ENCODE measurements around the gene GRK3. TPM values are rescaled to one million over a fixed set of nuclear protein-coding genes. Genes with fewer than 3 reads are reported as not detected.
"Not testable (repeated sequence)": the region's sequence is repeated elsewhere in the genome, so short reads cannot be mapped to it uniquely, and the experiment has no call there.

The GRK3 gene
- total RNA-seq, 4 donors from 2014 or later: 7.6 to 10.7 (median 8.8) TPM

- intact Hi-C loops (cut with DNase I): no loop called here
Observed at GRCh38 chr22:25572708-25573171, 8.3 kb downstream of the GRK3 start.

GRCh38 chr22:25573841-25574240, 9.4 kb downstream of the GRK3 start:
- WGBS, 2 donors: 95 to 97% methylated on average over 5 of the region's 5 CpGs
- H3K4me3 ChIP-seq (replicated peaks in 1 of 3): no peak overlapping the region
- no peaks in the 10 kb centered on the region for H3K9me3 ChIP-seq
- DNase-seq: no peak
- H3K27me3 ChIP-seq: no peaks in the 10 kb centered on the region
- no peaks in the 10 kb centered on the region for H3K36me3 ChIP-seq
- no peaks in the 10 kb centered on the region for H3K4me1 ChIP-seq
- H3K27ac ChIP-seq: no peak overlapping the region
- TF ChIP-seq POLR2A (IDR thresholded peaks at IDR 0.05): no peak
- TF ChIP-seq, protein P1, sequence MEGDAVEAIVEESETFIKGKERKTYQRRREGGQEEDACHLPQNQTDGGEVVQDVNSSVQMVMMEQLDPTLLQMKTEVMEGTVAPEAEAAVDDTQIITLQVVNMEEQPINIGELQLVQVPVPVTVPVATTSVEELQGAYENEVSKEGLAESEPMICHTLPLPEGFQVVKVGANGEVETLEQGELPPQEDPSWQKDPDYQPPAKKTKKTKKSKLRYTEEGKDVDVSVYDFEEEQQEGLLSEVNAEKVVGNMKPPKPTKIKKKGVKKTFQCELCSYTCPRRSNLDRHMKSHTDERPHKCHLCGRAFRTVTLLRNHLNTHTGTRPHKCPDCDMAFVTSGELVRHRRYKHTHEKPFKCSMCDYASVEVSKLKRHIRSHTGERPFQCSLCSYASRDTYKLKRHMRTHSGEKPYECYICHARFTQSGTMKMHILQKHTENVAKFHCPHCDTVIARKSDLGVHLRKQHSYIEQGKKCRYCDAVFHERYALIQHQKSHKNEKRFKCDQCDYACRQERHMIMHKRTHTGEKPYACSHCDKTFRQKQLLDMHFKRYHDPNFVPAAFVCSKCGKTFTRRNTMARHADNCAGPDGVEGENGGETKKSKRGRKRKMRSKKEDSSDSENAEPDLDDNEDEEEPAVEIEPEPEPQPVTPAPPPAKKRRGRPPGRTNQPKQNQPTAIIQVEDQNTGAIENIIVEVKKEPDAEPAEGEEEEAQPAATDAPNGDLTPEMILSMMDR (IDR thresholded peaks at IDR 0.05): no peak
- intact Hi-C loops (cut with DNase I): no loop called here

More at GRCh38 chr22:25572708-25573171, 8.3 kb downstream of the GRK3 start:
- Histone ChIP-seq H3K27ac (no peak overlapping the region), H3K4me1 (peaks cover 0 to 6% of the 10 kb centered on the region in 2 donors), H3K9me3 (no peaks in the 10 kb centered on the region), H3K4me3 (replicated peaks in 1 of 3) (no peak overlapping the region), H3K36me3 (no peaks in the 10 kb centered on the region), H3K27me3 (no peaks in the 10 kb centered on the region)
- TF ChIP-seq, protein P1 (IDR thresholded peaks at IDR 0.05): no peak
- no peak for TF ChIP-seq POLR2A (IDR thresholded peaks at IDR 0.05)
- DNase-seq: no peak

DNA sequence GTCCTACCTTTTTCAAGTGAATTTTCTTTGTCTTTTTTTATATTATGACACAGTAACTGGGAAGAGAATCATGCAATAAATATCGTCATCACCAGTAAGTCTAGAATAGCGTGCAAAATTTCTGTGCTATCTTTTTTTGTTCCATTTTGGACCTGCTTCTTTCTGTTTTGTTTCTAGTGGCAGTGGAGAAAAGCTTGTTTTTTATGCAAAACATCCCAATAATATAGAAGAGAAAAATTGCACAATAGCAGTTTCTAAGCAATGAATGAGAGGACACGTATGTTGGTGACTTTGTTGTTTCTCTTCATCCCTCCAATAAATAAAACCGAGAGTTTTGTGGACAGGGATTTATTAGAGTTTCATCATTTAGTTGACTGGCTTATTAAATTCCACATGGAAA, 10.3 kb downstream of the GRK3 start:
- Histone ChIP-seq H3K4me3 (replicated peaks in 1 of 3) (no peak overlapping the region), H3K36me3 (no peaks in the 10 kb centered on the region), H3K27me3 (no peaks in the 10 kb centered on the region), H3K4me1 (no peaks in the 10 kb centered on the region), H3K27ac (no peak overlapping the region), H3K9me3 (no peaks in the 10 kb centered on the region)
- WGBS, 2 donors: 94% methylated on average over 4 of the region's 4 CpGs
- DNase-seq: no peak
- TF ChIP-seq, protein P1 (IDR thresholded peaks at IDR 0.05): no peak
- TF ChIP-seq POLR2A (IDR thresholded peaks at IDR 0.05): no peak
- intact Hi-C loops (cut with DNase I): no loop called here

DNA sequence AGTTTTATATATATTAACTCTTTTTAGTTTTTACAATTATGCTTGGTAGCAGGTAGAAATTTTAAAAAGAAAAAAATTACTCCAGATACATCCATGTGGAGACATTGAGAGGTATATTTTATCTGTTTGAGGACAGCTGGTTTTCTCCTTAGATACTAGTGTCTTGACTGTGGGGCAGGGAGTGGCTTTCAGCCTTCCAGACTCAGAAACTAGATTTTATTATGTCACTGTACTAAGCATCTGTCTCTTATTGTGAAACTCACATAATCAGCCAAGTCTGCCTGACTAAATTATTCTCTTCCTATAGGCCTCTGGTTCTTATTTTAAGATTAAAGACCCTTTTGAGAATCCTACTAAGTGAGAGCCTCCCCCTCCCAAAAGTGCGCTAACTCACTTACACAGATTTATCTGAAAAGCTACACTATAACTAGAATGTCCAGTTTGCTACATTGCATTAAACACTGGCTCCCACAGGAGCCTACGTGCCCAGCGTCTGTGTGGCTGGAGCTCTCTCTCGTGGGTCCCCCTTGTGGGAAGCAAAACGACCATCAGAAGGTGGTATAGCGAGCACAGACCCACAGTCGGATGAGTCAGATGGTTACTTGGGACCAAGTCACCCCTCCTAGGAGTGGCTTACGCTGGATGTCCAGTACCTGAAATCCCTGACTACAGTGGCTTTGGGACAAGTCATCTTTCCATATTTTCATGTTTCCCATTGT, 11.4 kb downstream of the GRK3 start:
- H3K9me3 ChIP-seq; intact Hi-C loops (cut with DNase I); H3K27me3 ChIP-seq; H3K27ac ChIP-seq; H3K4me1 ChIP-seq; DNase-seq; H3K36me3 ChIP-seq; H3K4me3 ChIP-seq (replicated peaks in 1 of 3): not testable (repeated sequence)
- 79 to 87% methylated on average over 8 of the region's 8 CpGs for WGBS, 2 donors

- H3K36me3 ChIP-seq; H3K27ac ChIP-seq; DNase-seq; H3K9me3 ChIP-seq; H3K4me3 ChIP-seq (replicated peaks in 1 of 3); H3K27me3 ChIP-seq; H3K4me1 ChIP-seq; intact Hi-C loops (cut with DNase I): not testable (repeated sequence)
- 72 to 73% methylated on average over 6 of the region's 6 CpGs for whole genome bisulfite sequencing, 2 donors
Observed at GRCh38 chr22:25581452-25581851, 17.0 kb downstream of the GRK3 start.

DNA sequence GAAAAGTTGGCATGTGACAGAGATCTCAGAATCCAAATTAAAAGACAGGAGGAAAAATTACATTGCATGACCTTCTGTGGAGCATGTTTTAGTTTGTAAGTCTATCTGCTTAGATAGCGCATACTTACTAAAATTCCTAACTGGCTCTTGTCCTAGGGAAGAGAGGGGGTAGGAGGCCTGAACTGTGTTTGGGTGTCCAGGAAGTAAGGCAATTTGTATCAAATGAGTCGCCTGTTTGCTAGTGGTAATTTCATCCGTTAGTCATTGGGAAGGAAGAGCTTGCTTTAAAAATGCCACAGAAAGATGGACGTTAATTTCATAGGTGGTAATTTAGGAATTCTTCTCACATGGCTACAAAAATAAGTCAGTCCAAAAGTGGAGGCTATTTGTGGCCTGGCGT, 18.5 kb downstream of the GRK3 start:
- Histone ChIP-seq H3K9me3 (no peaks in the 10 kb centered on the region), H3K27me3 (no peaks in the 10 kb centered on the region), H3K36me3 (no peaks in the 10 kb centered on the region), H3K4me1 (peaks cover 4% of the 10 kb centered on the region in 2 donors), H3K27ac (no peak overlapping the region), H3K4me3 (replicated peaks in 1 of 3) (no peak overlapping the region)
- intact Hi-C loops (cut with DNase I): no loop called here
- DNase-seq: no peak
- TF ChIP-seq POLR2A (IDR thresholded peaks at IDR 0.05): no peak
- TF ChIP-seq, protein P1 (IDR thresholded peaks at IDR 0.05): no peak
- WGBS, 2 donors: 56 to 64% methylated on average over 5 of the region's 5 CpGs

- DNase-seq; H3K27me3 ChIP-seq; H3K36me3 ChIP-seq; H3K9me3 ChIP-seq; intact Hi-C loops (cut with DNase I); H3K27ac ChIP-seq; H3K4me1 ChIP-seq; H3K4me3 ChIP-seq (replicated peaks in 1 of 3): not testable (repeated sequence)
- 81 to 91% methylated on average over 5 of the region's 5 CpGs for WGBS, 2 donors
Observed at GRCh38 chr22:25584993-25585392, 20.5 kb downstream of the GRK3 start.

- H3K4me1 ChIP-seq; DNase-seq; H3K27ac ChIP-seq; intact Hi-C loops (cut with DNase I); H3K4me3 ChIP-seq (replicated peaks in 1 of 3); H3K27me3 ChIP-seq; H3K36me3 ChIP-seq; H3K9me3 ChIP-seq: not testable (repeated sequence)
- 93 to 94% methylated on average over 4 of the region's 4 CpGs for WGBS, 2 donors
Observed at GRCh38 chr22:25589664-25590063, 25.2 kb downstream of the GRK3 start.

GRCh38 chr22:25593323-25593722, 28.8 kb downstream of the GRK3 start:
- 94 to 95% methylated on average over 2 of the region's 2 CpGs for WGBS, 2 donors
- H3K36me3 ChIP-seq; DNase-seq; H3K4me3 ChIP-seq (replicated peaks in 1 of 3); H3K27ac ChIP-seq; intact Hi-C loops (cut with DNase I); H3K27me3 ChIP-seq; H3K4me1 ChIP-seq; H3K9me3 ChIP-seq: not testable (repeated sequence)

Measured in thyroid gland (tissue), 4 donors.